Caco-2 (cell line): ENCODE results near the gene TBC1D25. TPM values are rescaled to one million over a fixed set of nuclear protein-coding genes. Genes with fewer than 3 reads are reported as not detected.

Source experiments
- Bru-seq: library from RNA; stranded (reverse); fragments of 400-500 nt; gene quantifications from one replicate; lab custom pipeline; 2021; lab: Mats Ljungman, UMichigan
- BruChase-seq, 2 experiments: library from RNA; stranded (reverse); fragments of 400-500 nt; gene quantifications; one replicate each; lab custom pipeline; 2021; lab: Mats Ljungman, UMichigan
- BruUV-seq: library from RNA; stranded (reverse); fragments of 400-500 nt; replicated peaks from 2 replicates; lab custom pipeline; 2021; lab: Mats Ljungman, UMichigan
- CTCF ChIA-PET: fragments of 300-600 bp; sonication (Branson Sonifier 250); formaldehyde crosslinking; loops from one replicate; lab custom pipeline; 2022; ENCODE audit warnings: antibody characterized with exemption; lab: Charles Lee
- POLR2A ChIA-PET: fragments of 300-600 bp; sonication (Branson Sonifier 250); formaldehyde crosslinking; loops from one replicate; lab custom pipeline; 2022; ENCODE audit warnings: antibody characterized with exemption; lab: Charles Lee
- DNase-seq, 2 experiments: peaks; one replicate each; pipeline versions ENCODE4 v3.0.0 to v3.0.0-alpha.2; 2020 to 2022
- H3K27me3 ChIP-seq: replicated peaks from 2 replicates; pipeline ENCODE4 v1.6.0; 2011; ENCODE audit warnings: low read length; ENCODE audit not compliant: control insufficient read depth, insufficient read depth
- H3K36me3 ChIP-seq: 2 replicates; pipeline ENCODE4 v1.5.1; 2011; ENCODE audit warnings: low read length; ENCODE audit not compliant: control insufficient read depth, insufficient read depth
- H3K4me1 ChIP-seq: fragments of 250-450 bp; sonication (Bioruptor Pico); 2 replicates; pipeline ENCODE4 v1.5.1; 2020; ENCODE audit warnings: mild to moderate bottlenecking
- H3K4me3 ChIP-seq: 2 replicates; pipeline ENCODE4 v1.5.1; 2011; ENCODE audit warnings: low read depth, mild to moderate bottlenecking, control low read depth, low read length
- H3K9me3 ChIP-seq: fragments of 250-450 bp; sonication (Bioruptor Pico); 2 replicates; pipeline ENCODE4 v1.5.1; 2020; ENCODE audit warnings: mild to moderate bottlenecking, moderate library complexity
- H3K27ac Mint-ChIP-seq: one replicate; pipeline ENCODE4 v1.8.0; 2022; ENCODE audit warnings: mixed read lengths; ENCODE audit not compliant: unreplicated experiment
- H3K27me3 Mint-ChIP-seq: one replicate; pipeline ENCODE4 v1.8.0; 2022; ENCODE audit warnings: mixed read lengths; ENCODE audit not compliant: insufficient read depth, unreplicated experiment
- H3K36me3 Mint-ChIP-seq: one replicate; pipeline ENCODE4 v1.8.0; 2022; ENCODE audit warnings: mild to moderate bottlenecking, mixed read lengths; ENCODE audit not compliant: insufficient read depth, unreplicated experiment
- H3K4me1 Mint-ChIP-seq: one replicate; pipeline ENCODE4 v1.8.0; 2022; ENCODE audit warnings: low read depth, mixed read lengths; ENCODE audit not compliant: unreplicated experiment
- H3K4me3 Mint-ChIP-seq: one replicate; pipeline ENCODE4 v1.8.0; 2022; ENCODE audit warnings: mild to moderate bottlenecking, moderate library complexity, mixed read lengths; ENCODE audit not compliant: unreplicated experiment
- H3K9me3 Mint-ChIP-seq: one replicate; pipeline ENCODE4 v1.8.0; 2022; ENCODE audit warnings: mixed read lengths; ENCODE audit not compliant: unreplicated experiment
- CTCF ChIP-seq, 2 experiments: fragments of 200-600 bp in 1 of 2; IDR thresholded peaks; 1 replicate in 1 of 2; 2 replicates in 1 of 2; pipeline versions ENCODE4 v1.5.1 to v1.8.0; 2011 to 2022; ENCODE audit warnings: antibody characterized with exemption in 1 of 2, control low read depth in 1 of 2, inconsistent platforms in 1 of 2, low read depth in 1 of 2, low read length in 1 of 2, mild to moderate bottlenecking in 1 of 2, moderate library complexity in 1 of 2; ENCODE audit not compliant: insufficient read depth in 1 of 2, severe bottlenecking in 1 of 2, unreplicated experiment in 1 of 2
- intact Hi-C: fragments of 100-400 bp; cut with micrococcal nuclease; formaldehyde crosslinking; loops from one replicate; pipeline ENCODE4 v1.10.0; 2022; ENCODE audit not compliant: unreplicated experiment
- long read RNA-seq: library from polyadenylated mRNA; stranded (forward); transcript quantifications from one replicate; pipeline ENCODE4 v2.0.0, GENCODE V29; 2022
- total RNA-seq: library from RNA; stranded (reverse); gene quantifications from 2 replicates; pipeline ENCODE4 v1.2.3, GENCODE V29; 2022

The TBC1D25 gene
- total RNA-seq (9.3 and 11.1 TPM in 2 replicates), Bru-seq, nascent RNA (percentile 52 among the genes with signal in this experiment), BruChase-seq, experiment 1, labeled RNA remaining after a 2-hour chase (percentile 59 among the genes with signal in this experiment), BruChase-seq, experiment 2, labeled RNA remaining after a 6-hour chase (percentile 59 among the genes with signal in this experiment)
- long read RNA-seq, full-length matches to known transcripts = 10 of 13 reads
- long read RNA-seq, partial matches to known transcripts = 1 of 13 reads
- long read RNA-seq, other reads (novel, unspliced or antisense) = 2 of 13 reads

DNA sequence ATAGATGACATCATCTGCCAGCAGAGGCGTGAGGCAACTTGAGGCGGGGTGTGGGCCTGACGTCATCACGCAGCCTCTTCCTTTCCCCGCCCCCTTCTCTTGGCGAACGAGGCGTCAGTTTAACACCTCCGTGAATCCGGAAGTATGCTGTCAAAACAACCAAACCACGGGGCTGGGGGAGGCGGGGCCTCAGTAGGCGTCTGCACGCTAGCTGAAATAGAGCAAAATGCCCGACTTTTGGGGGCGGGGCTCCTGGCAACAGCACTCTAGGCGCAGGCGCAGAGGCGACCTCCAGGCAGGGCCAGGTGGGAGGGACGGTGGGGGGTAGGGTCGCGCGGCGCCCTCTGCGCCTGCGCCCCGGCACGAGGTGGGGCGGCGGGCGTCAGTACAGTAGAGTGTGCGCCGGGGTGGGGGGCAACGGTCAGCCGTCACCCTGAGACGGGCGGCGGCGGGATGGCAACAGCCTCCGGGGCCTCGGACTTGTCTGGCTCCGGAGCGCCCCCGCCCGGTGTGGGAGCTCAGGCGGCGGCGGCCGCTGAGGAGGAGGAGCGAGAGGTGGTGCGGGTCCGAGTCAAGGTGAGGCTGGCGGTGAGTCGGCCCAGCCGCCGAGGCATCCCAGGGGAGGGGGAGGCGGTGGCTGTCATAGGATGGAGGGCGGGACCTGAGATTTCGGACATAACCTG lies at the start of gene TBC1D25:
Gene TBC1D25 (plus strand): TSS at position 370 of the 683 bp plus-strand sequence. CDS start 84 bp downstream, at position 454.
- Histone ChIP-seq H3K4me1 (no peaks in the 10 kb centered on the region), H3K9me3 (no peaks in the 10 kb centered on the region), H3K27me3 (no peaks in the 10 kb centered on the region), H3K36me3 (no peaks in the 10 kb centered on the region), H3K4me3 (peak within 1 kb of the TSS; percentile 68)
- CTCF ChIA-PET = interaction anchor here (0.6 to 1.6 kb wide), 9 partner anchors 11 to 910 kb away, joined by 3 to 10 read pairs (median 5); no protein-coding TSS in a partner anchor
- Mint-ChIP-seq H3K4me3 (peak within 1 kb of the TSS; percentile 87), H3K27me3 (no peaks in the 10 kb centered on the region), H3K9me3 (no peaks in the 10 kb centered on the region), H3K4me1 (peaks cover 8% of the 10 kb centered on the region), H3K27ac (peak within 1 kb of the TSS; percentile 71), H3K36me3 (peaks cover 31% of the 10 kb centered on the region)
- intact Hi-C loops = loop anchor here (1.0 to 2.0 kb wide), 2 partner anchors 35 to 449 kb away; partner anchors contain the start of gene RBM3
- BruUV-seq = no TSS peak
- peak; percentile 96 to 98 for DNase-seq
- POLR2A ChIA-PET = interaction anchor here (0.6 to 0.9 kb wide), 5 partner anchors 35 to 651 kb away, joined by 3 to 13 read pairs (median 8); partner anchors contain the start of gene RBM3
- peak in 1 of 2 experiments; percentile 27 for TF ChIP-seq CTCF (IDR thresholded peaks at IDR 0.05; ENCODE audit: insufficient read depth in 1 of 2, low read depth in 1 of 2, low read length in 1 of 2, severe bottlenecking in 1 of 2, unreplicated experiment in 1 of 2)

GRCh38 chrX:48489892-48490291 lies 49.6 kb upstream of the TBC1D25 start:
- H3K4me1 Mint-ChIP-seq = peaks cover 6% of the 10 kb centered on the region
- Histone ChIP-seq H3K9me3 (no peaks in the 10 kb centered on the region), H3K36me3 (no peaks in the 10 kb centered on the region), H3K27me3 (no peaks in the 10 kb centered on the region), H3K4me3 (no peak overlapping the region), H3K4me1 (no peaks in the 10 kb centered on the region)
- intact Hi-C loops = no loop called here
- H3K4me3 Mint-ChIP-seq = no peak overlapping the region
- POLR2A ChIA-PET = no interaction called here
- H3K9me3 Mint-ChIP-seq = no peaks in the 10 kb centered on the region
- no peaks in the 10 kb centered on the region for H3K27me3 Mint-ChIP-seq
- no peaks in the 10 kb centered on the region for H3K36me3 Mint-ChIP-seq
- DNase-seq = no peak
- BruUV-seq = no TSS peak
- H3K27ac Mint-ChIP-seq = no peak overlapping the region
- CTCF ChIA-PET = no interaction called here
- no peak for TF ChIP-seq CTCF (IDR thresholded peaks at IDR 0.05; ENCODE audit: insufficient read depth in 1 of 2, low read depth in 1 of 2, low read length in 1 of 2, severe bottlenecking in 1 of 2, unreplicated experiment in 1 of 2)

DNA sequence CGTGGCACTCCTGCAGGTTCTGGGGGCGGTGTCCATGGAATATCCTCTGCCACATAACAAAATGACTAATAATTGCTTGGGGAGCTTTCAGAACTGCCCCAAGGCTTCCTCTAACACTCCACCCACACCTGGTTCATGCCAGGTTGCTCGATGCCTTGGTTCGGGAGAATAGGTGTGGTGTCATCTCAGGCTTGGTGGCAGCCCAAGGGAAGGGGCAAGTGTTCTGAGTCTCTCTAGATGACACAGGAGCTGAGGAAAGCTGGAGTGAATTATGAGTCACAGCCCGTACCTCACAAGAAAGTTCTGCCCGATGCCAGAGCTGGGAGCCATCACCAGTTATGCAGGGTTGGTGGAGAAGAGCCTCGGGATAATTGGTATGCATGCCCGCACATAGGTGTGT lies 48.9 kb upstream of the TBC1D25 start:
- POLR2A ChIA-PET = no interaction called here

More for the DNA sequence above, 48.9 kb upstream of the TBC1D25 start:
- no peak overlapping the region for H3K27ac Mint-ChIP-seq
- BruUV-seq = no TSS peak
- no peaks in the 10 kb centered on the region for H3K9me3 ChIP-seq
- peaks cover 6% of the 10 kb centered on the region for H3K4me1 Mint-ChIP-seq
- no peaks in the 10 kb centered on the region for H3K36me3 Mint-ChIP-seq
- no peaks in the 10 kb centered on the region for H3K4me1 ChIP-seq
- H3K36me3 ChIP-seq = no peaks in the 10 kb centered on the region
- no peak for DNase-seq
- no peaks in the 10 kb centered on the region for H3K27me3 Mint-ChIP-seq
- H3K9me3 Mint-ChIP-seq = no peaks in the 10 kb centered on the region
- no peak for TF ChIP-seq CTCF (IDR thresholded peaks at IDR 0.05; ENCODE audit: insufficient read depth in 1 of 2, low read depth in 1 of 2, low read length in 1 of 2, severe bottlenecking in 1 of 2, unreplicated experiment in 1 of 2)
- H3K4me3 Mint-ChIP-seq = no peak overlapping the region
- intact Hi-C loops = no loop called here
- CTCF ChIA-PET = no interaction called here
- no peak overlapping the region for H3K4me3 ChIP-seq
- no peaks in the 10 kb centered on the region for H3K27me3 ChIP-seq
